ENCODE measurements around the gene MINDY4.

DNA sequence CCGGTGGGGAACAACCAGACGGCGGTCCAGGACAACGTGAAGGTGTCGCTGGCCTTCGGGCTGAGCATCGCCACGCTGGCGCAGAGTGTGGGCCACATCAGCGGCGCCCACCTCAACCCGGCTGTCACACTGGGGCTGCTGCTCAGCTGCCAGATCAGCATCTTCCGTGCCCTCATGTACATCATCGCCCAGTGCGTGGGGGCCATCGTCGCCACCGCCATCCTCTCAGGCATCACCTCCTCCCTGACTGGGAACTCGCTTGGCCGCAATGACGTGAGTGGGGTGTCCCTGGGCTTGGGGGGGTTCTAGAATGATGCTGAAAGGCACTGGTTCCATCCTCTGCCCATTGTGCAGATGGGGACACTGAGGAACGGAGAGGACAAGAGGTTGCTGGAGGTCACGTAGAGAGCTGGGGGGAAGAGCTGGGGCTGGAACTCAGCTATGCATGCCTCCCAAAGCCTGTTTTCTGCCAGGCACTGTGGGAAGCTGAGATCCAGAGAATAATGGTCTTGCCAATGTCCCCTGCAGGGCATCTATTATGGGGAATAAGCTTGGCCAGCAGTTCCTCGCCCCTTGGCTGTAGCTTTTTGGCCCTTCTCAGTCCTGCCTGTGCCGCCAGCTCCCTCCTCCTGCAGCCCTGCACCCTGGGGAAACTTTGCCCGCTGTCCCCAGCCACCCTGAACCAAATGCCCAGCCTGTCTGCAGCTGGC, 141.0 kb downstream of the MINDY4 start:
- TF ChIP-seq, protein P1, sequence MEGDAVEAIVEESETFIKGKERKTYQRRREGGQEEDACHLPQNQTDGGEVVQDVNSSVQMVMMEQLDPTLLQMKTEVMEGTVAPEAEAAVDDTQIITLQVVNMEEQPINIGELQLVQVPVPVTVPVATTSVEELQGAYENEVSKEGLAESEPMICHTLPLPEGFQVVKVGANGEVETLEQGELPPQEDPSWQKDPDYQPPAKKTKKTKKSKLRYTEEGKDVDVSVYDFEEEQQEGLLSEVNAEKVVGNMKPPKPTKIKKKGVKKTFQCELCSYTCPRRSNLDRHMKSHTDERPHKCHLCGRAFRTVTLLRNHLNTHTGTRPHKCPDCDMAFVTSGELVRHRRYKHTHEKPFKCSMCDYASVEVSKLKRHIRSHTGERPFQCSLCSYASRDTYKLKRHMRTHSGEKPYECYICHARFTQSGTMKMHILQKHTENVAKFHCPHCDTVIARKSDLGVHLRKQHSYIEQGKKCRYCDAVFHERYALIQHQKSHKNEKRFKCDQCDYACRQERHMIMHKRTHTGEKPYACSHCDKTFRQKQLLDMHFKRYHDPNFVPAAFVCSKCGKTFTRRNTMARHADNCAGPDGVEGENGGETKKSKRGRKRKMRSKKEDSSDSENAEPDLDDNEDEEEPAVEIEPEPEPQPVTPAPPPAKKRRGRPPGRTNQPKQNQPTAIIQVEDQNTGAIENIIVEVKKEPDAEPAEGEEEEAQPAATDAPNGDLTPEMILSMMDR (IDR thresholded peaks at IDR 0.05): no peak
- TF ChIP-seq EP300 (IDR thresholded peaks at IDR 0.05): no peak
